NCI-H345 (cell line): ENCODE results near the gene LRFN3.
"Not testable (repeated sequence)": the region's sequence is repeated elsewhere in the genome, so short reads cannot be mapped to it uniquely, and the experiment has no call there.

Source experiments
- DNase-seq: peaks from one replicate; lab custom pipeline; 2025; lab: John Stamatoyannopoulos, UW

LRFN3 gene

DNA sequence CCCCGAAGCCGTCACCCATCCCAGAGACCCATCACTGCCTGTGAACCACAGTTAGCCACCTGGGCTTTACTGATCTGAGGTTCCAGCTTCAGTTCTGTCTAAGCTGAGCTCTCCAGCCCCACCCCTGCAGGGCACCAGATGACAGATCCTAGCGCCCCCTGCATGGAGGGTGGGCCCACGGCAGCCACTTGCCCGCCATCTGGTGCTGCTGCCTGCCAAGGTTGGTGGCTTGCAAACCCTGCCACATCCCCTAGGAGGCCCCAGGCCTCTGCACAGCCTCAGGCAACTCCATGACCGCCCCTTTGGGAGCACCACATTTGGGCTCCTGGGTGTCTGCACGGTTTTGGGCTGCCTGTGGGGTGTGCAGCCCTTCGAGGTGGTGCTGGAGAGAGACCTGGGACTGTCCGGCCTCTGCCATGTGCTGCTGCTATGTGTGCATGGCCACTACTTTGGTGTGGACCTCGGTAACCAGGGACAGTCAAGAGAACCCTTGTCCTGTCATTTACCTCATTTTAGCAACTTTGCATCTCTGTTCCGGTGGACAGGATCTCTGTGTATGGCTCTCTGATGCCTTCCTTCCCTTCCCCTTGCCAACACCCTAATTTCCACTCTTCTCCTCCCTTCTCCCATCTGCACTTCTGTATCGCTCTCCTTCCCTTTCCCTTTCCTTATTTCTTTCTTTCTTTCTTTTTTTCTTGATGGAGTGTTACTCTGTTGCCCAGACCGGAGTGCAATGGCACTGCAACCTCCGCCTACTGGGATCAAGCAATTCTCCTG, 41.5 kb downstream of the LRFN3 start:
- DNase-seq: no peak

DNA sequence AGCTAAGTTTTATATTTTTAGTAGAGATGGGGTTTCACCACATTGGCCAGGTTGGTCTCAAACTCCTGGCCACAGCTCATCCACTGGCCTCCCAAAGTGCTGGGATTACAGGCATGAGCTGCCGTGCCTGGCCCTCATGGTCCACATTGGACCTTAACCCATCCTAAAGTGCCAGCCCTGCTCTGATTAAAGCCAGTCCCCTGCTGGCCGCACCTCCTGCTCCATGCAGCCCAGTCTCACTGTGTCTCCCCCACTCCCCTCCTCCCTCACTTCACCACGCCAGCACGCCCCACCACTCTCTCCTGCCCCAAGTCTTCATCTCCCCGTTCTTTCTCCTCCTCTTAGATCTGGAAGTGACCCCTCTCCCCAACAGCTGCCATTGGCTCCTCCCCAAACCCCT, 42.1 kb downstream of the LRFN3 start:
- no peak for DNase-seq

GRCh38 chr19:35978832-35979365, 42.7 kb downstream of the LRFN3 start:
- DNase-seq: no peak

DNA sequence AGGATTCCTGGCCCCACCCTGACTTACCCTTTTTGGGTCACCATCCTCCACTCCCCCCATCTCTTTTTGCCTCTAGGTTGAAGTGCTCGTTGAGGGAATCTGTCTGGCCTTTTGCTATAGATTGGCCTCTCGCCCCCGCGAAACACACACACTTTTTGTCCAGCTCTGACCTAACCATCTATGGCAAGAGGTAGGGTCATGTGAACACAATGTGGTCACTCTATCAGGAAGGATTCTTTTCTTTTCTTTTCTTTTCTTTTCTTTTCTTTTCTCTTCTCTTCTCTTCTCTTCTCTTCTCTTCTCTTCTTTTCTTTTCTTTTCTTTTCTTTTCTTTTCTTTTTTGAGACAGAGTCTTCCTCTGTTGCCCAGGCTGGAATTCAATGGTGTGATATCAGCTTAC, 44.8 kb downstream of the LRFN3 start:
- DNase-seq: not testable (repeated sequence)

GRCh38 chr19:35983177-35983576, 47.0 kb downstream of the LRFN3 start:
- no peak for DNase-seq

GRCh38 chr19:35986111-35986510, 49.9 kb downstream of the LRFN3 start:
- DNase-seq: no peak

DNA sequence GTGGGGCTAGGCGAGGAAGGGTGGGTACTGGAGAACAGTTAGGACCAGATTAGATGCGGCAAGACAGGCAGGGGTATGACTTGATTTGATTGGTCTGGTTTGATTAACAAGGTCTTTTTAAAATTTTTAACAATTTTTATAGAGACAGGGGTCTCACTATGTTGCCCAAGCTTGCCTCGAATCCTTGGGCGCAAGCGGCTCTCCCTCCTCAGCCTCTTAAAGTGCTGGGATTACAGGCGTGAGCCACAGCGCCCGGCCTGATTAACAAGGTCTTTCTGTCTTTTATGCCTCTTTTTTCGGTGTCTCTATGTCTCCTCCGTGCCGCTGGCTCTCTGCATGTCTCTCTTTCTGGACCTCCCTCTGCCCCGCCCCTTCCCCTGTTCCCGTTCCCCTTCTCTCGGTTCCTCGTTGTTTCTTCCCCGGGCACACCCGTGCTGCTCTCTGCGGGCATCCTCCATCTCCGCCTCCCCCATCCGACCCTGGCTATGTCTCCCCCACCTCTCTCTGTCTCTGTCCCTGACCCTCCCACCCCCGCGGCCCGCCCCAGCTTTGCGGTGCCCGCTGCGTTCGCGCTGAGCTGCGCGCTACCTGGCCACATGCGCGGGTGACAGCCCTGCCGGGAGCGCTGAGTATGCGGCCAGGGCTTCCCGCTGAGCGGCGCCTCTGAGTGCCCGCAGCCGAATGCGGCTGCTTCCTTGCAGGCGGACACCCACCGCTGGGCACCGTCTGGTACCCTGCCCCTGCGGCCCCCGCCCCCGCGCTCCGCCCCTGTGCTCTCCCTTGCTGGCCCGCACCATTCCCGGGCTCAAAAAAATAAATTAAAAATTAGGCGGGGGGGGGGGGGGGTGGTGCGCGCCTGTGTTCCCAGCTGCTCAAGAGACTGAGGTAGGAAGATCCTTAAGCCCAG, 50.7 kb downstream of the LRFN3 start:
- peak; percentile 76 for DNase-seq

GRCh38 chr19:35987571-35987896, 51.4 kb downstream of the LRFN3 start:
- no peak for DNase-seq

GRCh38 chr19:35988824-35989223, 52.6 kb downstream of the LRFN3 start:
- DNase-seq: no peak

DNA sequence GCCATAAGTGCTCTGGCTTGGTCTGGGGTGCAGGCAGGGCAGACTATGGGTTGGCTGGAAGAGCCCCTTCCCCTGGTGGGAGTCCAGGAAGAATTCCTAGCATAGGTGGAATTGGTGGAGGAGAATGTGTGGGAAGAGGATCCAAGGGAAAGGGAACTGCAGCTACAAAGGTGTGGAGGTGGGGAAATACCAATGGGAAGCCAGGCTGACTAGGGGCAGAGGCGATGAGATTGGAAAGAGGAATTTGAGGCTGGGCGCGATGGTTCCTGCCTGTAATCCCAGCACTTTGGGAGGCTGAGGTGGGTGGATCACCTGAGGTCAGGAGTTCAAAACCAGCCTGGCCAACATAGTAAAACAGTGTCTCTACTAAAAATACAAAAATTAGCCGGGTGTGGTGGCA, 54.0 kb downstream of the LRFN3 start:
- no peak for DNase-seq

DNA sequence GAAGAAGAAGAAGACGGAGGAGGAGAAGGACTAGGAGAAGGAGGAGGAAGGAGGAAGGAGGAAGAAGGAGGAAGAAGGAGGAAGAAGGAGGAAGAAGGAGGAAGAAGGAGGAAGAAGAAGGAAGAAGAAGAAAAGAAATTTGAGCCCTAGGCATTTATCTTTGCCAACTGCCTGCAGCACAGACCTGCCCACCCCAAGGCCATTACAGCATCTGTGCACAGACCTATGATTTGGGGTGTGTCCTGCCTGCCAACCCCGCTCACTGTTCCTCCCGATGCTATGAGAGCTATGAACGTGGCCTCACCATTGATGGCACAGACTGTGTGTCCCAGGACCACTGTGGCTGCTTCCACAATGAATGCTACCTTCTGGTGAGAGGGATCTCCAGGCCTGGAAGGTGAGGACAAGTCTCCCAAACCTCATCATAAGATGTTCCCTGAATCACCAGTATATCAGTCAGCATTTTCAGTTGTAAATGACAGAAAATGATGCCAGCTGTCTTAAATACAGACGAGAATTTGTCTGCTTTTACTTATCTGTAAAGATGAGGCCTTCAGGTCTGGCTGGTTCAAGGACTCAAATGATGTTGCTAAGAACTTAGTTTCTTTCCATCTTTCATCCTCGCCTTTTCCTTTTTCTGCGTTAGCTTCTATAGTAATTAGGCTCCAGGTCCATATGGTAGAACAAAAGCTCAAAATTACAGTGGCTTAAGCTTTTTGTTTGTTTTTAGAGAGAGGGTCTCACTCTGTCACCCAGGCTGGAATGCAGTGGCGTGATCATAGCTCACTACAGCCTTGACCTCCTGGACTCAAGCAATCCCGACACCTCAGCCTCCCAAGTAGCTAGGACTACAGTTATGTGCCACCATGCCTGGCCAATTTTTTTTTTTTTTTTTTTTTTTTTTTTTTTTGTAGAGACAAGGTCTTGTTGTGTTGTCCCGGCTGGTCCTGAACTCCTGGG, 54.9 kb downstream of the LRFN3 start:
- DNase-seq: no peak

GRCh38 chr19:35991731-35992450, 55.7 kb downstream of the LRFN3 start:
- no peak for DNase-seq

DNA sequence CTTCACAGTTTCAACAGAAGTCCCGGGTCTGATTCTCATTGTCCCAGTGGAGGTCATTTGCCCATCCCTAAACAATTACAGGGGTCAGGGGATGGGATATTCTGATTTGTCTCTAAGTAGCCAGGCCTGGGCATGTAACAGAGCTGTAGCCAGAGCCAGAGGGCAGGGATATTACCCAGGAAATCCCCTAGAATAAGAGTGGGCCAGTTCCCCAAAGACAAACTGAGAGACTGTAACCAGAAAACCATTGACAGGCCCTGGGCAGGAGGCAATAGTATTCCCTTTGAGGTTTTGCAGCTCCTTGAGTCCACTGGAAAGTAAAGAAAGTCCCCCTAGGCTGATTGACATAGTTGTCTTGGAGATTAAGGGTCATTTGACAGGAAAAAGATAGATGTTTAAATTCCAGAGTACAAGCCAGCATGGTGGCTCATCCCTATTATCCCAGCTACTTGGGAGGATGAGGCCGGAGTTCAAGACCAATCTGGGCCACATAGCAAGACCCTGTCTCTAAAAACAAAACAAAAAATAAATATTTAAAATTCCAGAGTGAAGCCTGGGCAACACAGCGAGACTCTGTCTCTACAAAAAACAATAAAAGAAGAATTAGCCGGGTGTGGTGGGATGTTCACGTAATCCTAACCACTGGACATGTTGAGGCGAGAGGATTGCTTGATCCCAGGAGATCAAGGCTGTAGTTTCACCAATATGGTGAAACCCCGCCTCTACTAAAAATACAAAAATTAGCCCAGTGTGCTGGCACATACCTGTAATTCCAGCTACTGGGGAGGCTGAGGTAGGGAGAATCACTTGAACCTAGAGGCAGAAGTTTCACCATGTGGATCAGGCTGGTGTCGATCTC, 57.0 kb downstream of the LRFN3 start:
- DNase-seq: no peak

- no peak for DNase-seq
These were observed 57.9 kb downstream of the LRFN3 start for GRCh38 chr19:35993923-35994598.
